Hepatocyte (in vitro differentiated cells): Measurements from ENCODE around the gene TMEM178A. TPM values are rescaled to one million over a fixed set of nuclear protein-coding genes. Genes with fewer than 3 reads are reported as not detected.

Experiments
- DNase-seq: peaks from one replicate; pipeline ENCODE4 v3.0.0-alpha.2; 2016; ENCODE audit warnings: low spot score
- H2AFZ ChIP-seq: fragments of 200-600 bp; sonication (generic); 2 replicates; pipeline ENCODE4 v1.6.0; 2016; ENCODE audit warnings: antibody characterized with exemption, mild to moderate bottlenecking
- H3K27ac ChIP-seq: fragments of 200-600 bp; sonication (generic); 2 replicates; pipeline ENCODE4 v1.5.1; 2016; ENCODE audit warnings: mild to moderate bottlenecking
- H3K27me3 ChIP-seq: fragments of 200-600 bp; sonication (generic); 2 replicates; pipeline ENCODE4 v1.6.1; 2016
- H3K36me3 ChIP-seq: fragments of 200-600 bp; sonication (generic); replicated peaks from 2 replicates; pipeline ENCODE4 v1.5.1; 2016; ENCODE audit warnings: low read depth; ENCODE audit not compliant: insufficient read depth
- H3K4me1 ChIP-seq: fragments of 200-600 bp; sonication (generic); 2 replicates; pipeline ENCODE4 v1.5.1; 2016; ENCODE audit warnings: mild to moderate bottlenecking, moderate library complexity; ENCODE audit not compliant: insufficient read depth
- H3K4me2 ChIP-seq: fragments of 200-600 bp; sonication (generic); 2 replicates; pipeline ENCODE4 v1.6.0; 2016
- H3K4me3 ChIP-seq: fragments of 200-600 bp; sonication (generic); 2 replicates; pipeline ENCODE4 v1.5.1; 2016; ENCODE audit warnings: mild to moderate bottlenecking
- H3K79me2 ChIP-seq: fragments of 200-600 bp; sonication (generic); 2 replicates; pipeline ENCODE4 v1.6.0; 2017; ENCODE audit warnings: mild to moderate bottlenecking
- H3K9me2 ChIP-seq: fragments of 200-600 bp; sonication (generic); replicated peaks from 2 replicates; pipeline ENCODE4 v1.6.0; 2017; ENCODE audit warnings: mild to moderate bottlenecking; ENCODE audit not compliant: insufficient read depth
- H3K9me3 ChIP-seq: fragments of 200-600 bp; sonication (generic); 2 replicates; pipeline ENCODE4 v1.5.1; 2016; ENCODE audit warnings: low read depth, mild to moderate bottlenecking
- H4K20me1 ChIP-seq: fragments of 200-600 bp; sonication (generic); 2 replicates; pipeline ENCODE4 v1.6.0; 2016; ENCODE audit warnings: mild to moderate bottlenecking; ENCODE audit not compliant: insufficient read depth, poor library complexity, severe bottlenecking
- EZH2 ChIP-seq: fragments of 200-600 bp; sonication (generic); IDR thresholded peaks from 2 replicates; pipeline ENCODE4 v1.6.1; 2016; ENCODE audit warnings: antibody characterized with exemption, mild to moderate bottlenecking, borderline replicate concordance
- EZH2phosphoT487 ChIP-seq: fragments of 200-600 bp; sonication (generic); IDR thresholded peaks from one replicate; pipeline ENCODE4 v1.6.1; 2018; ENCODE audit warnings: antibody characterized with exemption, mild to moderate bottlenecking, low read depth, moderate library complexity; ENCODE audit not compliant: unreplicated experiment, severe bottlenecking
- WGBS: methylation state at CpG from one replicate; pipeline ENCODE4 v1.1.6; 2016; ENCODE audit warnings: low lambda C conversion rate; ENCODE audit errors: missing lambda C conversion rate; 5-methylcytosine and 5-hydroxymethylcytosine counted together
- polyA plus RNA-seq: library from polyadenylated mRNA; unstranded; fragments of >200 nt; fragmentation: Nextera tagmentation; extraction: Ambion mirVana; gene quantifications from 2 replicates; pipeline ENCODE4 v1.2.1, GENCODE V29; 2016
- total RNA-seq: library from RNA; depleted of rRNA; stranded (reverse); fragments of >200 nt; gene quantifications from 2 replicates; pipeline ENCODE4 v1.2.3, GENCODE V29; 2014
- TF ChIP-seq, protein P1 (sequence below): fragments of 200-600 bp; sonication (generic); IDR thresholded peaks from 2 replicates; pipeline ENCODE4 v1.5.1; 2016; ENCODE audit warnings: antibody characterized with exemption, mild to moderate bottlenecking; ENCODE audit not compliant: poor library complexity

TMEM178A gene
- total and polyA plus RNA-seq, 2 experiments from 2014 or later, result 3.9 to 6.6 TPM

DNA sequence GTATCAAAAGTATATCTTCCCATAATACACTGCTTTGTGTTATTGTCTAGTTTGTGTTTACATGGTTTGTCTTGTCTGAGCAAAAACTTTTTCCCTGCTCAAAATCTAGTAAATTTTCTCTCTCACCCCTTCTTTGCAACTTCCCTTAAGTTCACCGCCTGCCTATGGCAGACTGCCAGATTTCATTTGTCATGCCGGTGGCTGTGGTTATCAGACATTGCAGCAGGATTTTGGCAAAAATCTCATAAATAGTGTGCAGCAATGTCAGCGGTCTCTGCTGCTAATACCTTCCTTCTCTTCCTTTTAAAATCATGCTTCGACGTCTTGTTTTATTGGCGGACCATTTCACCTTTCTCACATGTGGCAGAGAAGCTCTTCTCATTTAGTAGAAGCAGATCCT is 45.6 kb upstream of the TMEM178A start:
- Histone ChIP-seq H3K4me3 (no peak overlapping the region), H3K27me3 (no peaks in the 10 kb centered on the region), H3K9me3 (no peaks in the 10 kb centered on the region), H3K4me1 (no peaks in the 10 kb centered on the region), H3K27ac (no peak overlapping the region), H3K4me2 (no peak overlapping the region), H3K79me2 (no peaks in the 10 kb centered on the region), H4K20me1 (no peaks in the 10 kb centered on the region), H3K36me3 (no peaks in the 10 kb centered on the region), H2AFZ (no peak overlapping the region), H3K9me2 (no peaks in the 10 kb centered on the region)
- 56% methylated on average over 6 of the region's 6 CpGs for WGBS
- TF ChIP-seq EZH2phosphoT487, result no peak
- TF ChIP-seq EZH2, result no peak
- TF ChIP-seq, protein P1, sequence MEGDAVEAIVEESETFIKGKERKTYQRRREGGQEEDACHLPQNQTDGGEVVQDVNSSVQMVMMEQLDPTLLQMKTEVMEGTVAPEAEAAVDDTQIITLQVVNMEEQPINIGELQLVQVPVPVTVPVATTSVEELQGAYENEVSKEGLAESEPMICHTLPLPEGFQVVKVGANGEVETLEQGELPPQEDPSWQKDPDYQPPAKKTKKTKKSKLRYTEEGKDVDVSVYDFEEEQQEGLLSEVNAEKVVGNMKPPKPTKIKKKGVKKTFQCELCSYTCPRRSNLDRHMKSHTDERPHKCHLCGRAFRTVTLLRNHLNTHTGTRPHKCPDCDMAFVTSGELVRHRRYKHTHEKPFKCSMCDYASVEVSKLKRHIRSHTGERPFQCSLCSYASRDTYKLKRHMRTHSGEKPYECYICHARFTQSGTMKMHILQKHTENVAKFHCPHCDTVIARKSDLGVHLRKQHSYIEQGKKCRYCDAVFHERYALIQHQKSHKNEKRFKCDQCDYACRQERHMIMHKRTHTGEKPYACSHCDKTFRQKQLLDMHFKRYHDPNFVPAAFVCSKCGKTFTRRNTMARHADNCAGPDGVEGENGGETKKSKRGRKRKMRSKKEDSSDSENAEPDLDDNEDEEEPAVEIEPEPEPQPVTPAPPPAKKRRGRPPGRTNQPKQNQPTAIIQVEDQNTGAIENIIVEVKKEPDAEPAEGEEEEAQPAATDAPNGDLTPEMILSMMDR, result no peak
- DNase-seq, result peak; percentile 40

DNA sequence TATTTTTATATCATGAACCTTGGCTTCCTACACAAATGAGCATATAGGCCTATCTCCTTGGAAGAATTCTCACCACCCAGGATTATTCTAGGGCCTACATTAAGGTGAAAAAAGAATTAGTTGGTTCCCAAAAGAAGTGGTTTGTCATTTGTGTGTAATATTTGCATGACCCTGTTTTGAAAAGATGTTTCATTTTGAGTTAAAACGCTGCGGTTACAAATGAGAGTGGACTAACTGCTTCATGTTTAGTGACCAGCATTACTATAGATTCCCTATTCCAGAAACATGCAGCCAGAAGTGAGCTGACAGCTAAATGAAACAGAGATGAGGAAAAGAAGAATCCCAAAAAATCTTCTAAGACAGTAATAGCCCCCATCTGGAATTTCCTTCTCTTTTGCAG is 44.1 kb upstream of the TMEM178A start:
- H3K27ac ChIP-seq, result no peak overlapping the region
- TF ChIP-seq EZH2, result no peak
- no peak for TF ChIP-seq EZH2phosphoT487
- TF ChIP-seq, protein P1, result no peak
- no peak for DNase-seq
- no peaks in the 10 kb centered on the region for H3K9me2 ChIP-seq
- no peaks in the 10 kb centered on the region for H3K27me3 ChIP-seq
- no peaks in the 10 kb centered on the region for H3K4me1 ChIP-seq
- WGBS, result 85% methylated on average over 2 of the region's 2 CpGs
- H2AFZ ChIP-seq, result no peak overlapping the region
- H3K79me2 ChIP-seq, result no peaks in the 10 kb centered on the region
- H3K4me3 ChIP-seq, result no peak overlapping the region
- H3K9me3 ChIP-seq, result no peaks in the 10 kb centered on the region
- H4K20me1 ChIP-seq, result no peaks in the 10 kb centered on the region
- no peaks in the 10 kb centered on the region for H3K36me3 ChIP-seq
- H3K4me2 ChIP-seq, result no peak overlapping the region

DNA sequence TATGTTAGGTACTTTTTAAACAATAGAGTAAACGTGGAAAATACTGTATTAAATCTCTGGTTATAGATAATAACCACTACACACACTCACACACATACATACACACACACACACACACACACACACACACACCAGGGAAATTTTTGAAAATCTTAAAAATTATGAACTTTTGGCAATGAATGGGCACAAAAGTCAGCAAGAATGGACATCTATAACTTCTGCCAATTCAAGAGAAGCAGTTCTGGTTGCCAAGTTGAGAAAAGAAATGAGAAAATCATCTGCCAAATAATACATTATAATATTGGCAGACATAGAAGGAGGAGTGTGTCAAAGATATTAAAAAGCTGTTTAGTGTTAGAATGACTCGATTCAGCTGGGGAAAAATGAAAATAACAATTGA is 42.9 kb upstream of the TMEM178A start:
- no peak for DNase-seq
- H4K20me1 ChIP-seq, result no peaks in the 10 kb centered on the region
- TF ChIP-seq, protein P1, result no peak
- no peak for TF ChIP-seq EZH2
- no peak for TF ChIP-seq EZH2phosphoT487
- no peak overlapping the region for H2AFZ ChIP-seq
- H3K9me3 ChIP-seq, result no peaks in the 10 kb centered on the region
- no peaks in the 10 kb centered on the region for H3K27me3 ChIP-seq
- no peaks in the 10 kb centered on the region for H3K9me2 ChIP-seq
- no peaks in the 10 kb centered on the region for H3K36me3 ChIP-seq
- H3K4me2 ChIP-seq, result no peak overlapping the region
- H3K79me2 ChIP-seq, result no peaks in the 10 kb centered on the region
- no peaks in the 10 kb centered on the region for H3K4me1 ChIP-seq
- no peak overlapping the region for H3K4me3 ChIP-seq
- WGBS, result 72% methylated on average over 2 of the region's 2 CpGs
- no peak overlapping the region for H3K27ac ChIP-seq

DNA sequence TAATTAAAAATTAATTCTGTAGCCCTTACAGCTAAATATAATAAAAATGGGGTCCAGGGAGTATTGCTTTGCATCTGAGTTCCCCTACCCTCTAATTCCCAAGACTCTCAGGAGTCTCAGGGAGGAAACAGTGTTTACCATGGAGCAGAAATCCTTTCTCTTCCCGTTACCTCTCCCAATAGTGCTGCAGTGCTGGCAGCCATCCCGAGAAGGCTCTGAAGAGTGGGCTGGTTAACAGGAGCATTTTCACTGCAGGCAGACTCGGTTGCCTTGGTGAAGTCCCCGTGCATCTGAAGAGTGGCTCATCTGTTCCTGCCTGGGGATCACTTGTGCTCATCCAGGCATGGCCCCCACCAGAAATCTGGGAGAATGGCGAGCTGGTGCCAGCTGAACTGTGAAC is 41.8 kb upstream of the TMEM178A start:
- Histone ChIP-seq H3K9me2 (no peaks in the 10 kb centered on the region), H3K4me3 (no peak overlapping the region), H3K27ac (no peak overlapping the region), H3K79me2 (no peaks in the 10 kb centered on the region), H3K36me3 (no peaks in the 10 kb centered on the region), H4K20me1 (no peaks in the 10 kb centered on the region), H3K4me2 (no peak overlapping the region), H3K9me3 (no peaks in the 10 kb centered on the region), H3K4me1 (no peaks in the 10 kb centered on the region), H3K27me3 (no peaks in the 10 kb centered on the region), H2AFZ (no peak overlapping the region)
- DNase-seq, result no peak
- TF ChIP-seq, protein P1, result no peak
- no peak for TF ChIP-seq EZH2phosphoT487
- TF ChIP-seq EZH2, result no peak
- WGBS, result 84% methylated on average over 5 of the region's 5 CpGs
